Astrocyte of the cerebellum (primary cell): ENCODE measurements around the gene LEF1.
A peak's percentile ranks its signal among the peaks of the same experiment; 100 is the strongest.

ENCODE experiments used
- DNase-seq: peaks from one replicate; pipeline ENCODE4 v3.0.0-alpha.2; 2011; ENCODE audit warnings: low read depth
- H3K4me3 ChIP-seq: 2 replicates; pipeline ENCODE4 v1.5.1; 2011; ENCODE audit warnings: mild to moderate bottlenecking, low read depth, low read length, moderate library complexity
- in situ Hi-C: cut with HindIII; loops from 2 replicates; pipeline ENCODE4 v1.10.0; 2017; ENCODE audit warnings: low sequenced_read_pairs
- TF ChIP-seq, protein P1 (sequence below): IDR thresholded peaks from 2 replicates; pipeline ENCODE4 v1.5.1; 2012; ENCODE audit warnings: low read length, low read depth, moderate library complexity, mild to moderate bottlenecking; ENCODE audit errors: missing control alignments

LEF1 gene

DNA sequence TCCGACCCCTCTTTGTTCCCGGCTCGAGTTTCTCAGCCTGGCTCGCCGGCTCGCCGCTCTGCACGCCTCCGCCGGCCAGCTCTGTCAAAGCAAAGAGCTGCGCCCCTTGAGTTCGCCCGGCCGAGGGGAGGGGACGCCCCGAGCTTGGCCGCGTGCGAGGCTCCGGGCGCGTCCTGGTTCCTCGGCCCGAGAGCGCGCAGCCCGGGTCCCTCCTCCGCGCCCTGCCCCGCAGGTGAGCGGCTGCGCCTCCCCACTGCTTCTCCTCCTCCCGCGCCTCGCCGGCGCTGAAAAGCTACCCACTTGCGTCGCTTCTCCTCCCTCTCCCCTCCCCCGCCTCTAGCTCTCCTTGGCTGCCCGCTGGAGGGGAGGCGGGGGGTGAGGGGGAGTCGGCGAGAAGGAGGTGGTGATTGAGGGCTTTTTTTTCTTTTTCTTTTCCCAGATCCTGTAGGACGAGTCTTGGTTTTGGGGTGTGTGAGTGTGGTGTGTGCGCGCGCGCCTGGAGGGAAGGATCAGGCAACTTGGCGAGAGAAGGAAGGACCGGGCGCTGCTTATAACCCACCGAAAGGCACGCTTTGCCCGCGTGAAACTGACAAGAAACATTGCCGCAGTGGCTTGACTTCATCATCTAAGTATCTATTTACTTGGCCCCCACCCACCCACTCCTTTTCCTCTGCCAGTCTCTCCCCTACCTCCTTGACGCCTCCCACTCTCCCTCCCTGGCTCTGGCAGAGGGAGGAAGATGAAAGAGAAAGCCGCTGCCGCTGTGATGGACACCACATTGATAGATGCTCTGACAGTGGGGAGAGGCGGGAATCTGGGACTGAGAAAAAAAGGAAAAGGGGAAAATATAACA lies at the start of gene LEF1:
Gene LEF1, minus strand, starts transcription at position 262 of the 853 bp plus-strand sequence. CDS start 1,165 bp downstream, outside the sequence.
- in situ Hi-C loops, result no loop called here
- DNase-seq, result no peak
- H3K4me3 ChIP-seq, result peak within 1 kb of the TSS; percentile 56
- TF ChIP-seq, protein P1, sequence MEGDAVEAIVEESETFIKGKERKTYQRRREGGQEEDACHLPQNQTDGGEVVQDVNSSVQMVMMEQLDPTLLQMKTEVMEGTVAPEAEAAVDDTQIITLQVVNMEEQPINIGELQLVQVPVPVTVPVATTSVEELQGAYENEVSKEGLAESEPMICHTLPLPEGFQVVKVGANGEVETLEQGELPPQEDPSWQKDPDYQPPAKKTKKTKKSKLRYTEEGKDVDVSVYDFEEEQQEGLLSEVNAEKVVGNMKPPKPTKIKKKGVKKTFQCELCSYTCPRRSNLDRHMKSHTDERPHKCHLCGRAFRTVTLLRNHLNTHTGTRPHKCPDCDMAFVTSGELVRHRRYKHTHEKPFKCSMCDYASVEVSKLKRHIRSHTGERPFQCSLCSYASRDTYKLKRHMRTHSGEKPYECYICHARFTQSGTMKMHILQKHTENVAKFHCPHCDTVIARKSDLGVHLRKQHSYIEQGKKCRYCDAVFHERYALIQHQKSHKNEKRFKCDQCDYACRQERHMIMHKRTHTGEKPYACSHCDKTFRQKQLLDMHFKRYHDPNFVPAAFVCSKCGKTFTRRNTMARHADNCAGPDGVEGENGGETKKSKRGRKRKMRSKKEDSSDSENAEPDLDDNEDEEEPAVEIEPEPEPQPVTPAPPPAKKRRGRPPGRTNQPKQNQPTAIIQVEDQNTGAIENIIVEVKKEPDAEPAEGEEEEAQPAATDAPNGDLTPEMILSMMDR, result no peak

DNA sequence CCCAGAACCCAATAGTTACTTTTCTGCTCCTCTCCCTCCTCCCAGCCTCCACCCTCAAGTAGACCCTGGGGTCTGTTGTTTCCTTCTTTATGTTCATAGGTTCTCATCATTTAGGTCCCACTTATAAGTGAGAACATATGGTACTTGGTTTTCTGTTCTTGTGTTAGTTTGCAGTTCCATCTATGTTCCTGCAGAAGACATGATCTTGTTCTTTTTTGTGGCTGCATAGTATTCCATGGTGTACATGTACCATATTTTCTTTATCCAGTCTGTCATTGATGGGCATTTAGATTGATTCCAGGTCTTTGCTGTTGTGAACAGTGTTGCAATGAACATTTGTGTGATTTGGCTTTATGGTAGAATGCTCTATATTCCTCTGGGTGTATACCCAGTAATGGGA lies 47.8 kb upstream of the LEF1 start:
- no peak overlapping the region for H3K4me3 ChIP-seq
- TF ChIP-seq, protein P1, result no peak
- in situ Hi-C loops, result no loop called here
- no peak for DNase-seq

DNA sequence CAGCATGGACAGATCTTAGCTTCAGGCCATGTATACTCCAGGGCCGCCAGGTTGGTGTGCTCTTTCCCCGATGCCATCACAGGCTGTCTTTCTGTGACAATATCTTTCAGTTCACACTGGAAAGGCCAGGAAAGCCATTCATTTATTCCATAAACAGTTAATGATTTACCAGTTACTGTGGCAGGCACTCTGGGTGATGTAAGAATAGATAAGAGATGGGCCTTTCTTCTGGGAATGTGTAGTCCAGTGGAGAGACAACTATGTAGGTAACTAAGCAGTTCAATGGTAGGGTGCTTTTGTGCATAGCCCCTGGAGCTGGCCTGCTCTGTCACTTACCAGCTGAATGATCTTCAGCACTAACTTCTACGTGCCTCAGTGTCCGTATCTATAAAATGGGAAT lies 46.3 kb upstream of the LEF1 start:
- in situ Hi-C loops, result no loop called here

DNA sequence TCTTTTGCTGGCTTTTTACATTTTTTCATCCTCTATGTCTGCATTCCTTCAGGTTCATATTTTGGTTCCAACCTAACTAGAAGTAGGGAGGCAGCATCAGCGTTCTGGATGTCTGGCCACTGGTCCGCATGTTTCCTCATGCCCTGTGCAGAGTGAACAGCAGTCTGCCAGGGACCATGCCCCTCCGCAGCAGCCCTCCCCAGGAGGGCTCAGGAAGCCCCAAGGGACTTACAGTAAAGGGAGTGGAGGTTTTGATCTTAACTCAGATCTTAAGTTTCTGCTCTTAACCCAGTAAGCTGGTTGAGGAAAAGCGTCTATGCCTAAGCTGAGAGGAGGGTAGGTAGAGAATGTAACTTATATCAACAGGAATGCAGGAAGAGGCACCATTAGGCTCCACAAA lies 45.0 kb upstream of the LEF1 start:
- TF ChIP-seq, protein P1, result no peak
- in situ Hi-C loops, result no loop called here
- no peak for DNase-seq
- no peak overlapping the region for H3K4me3 ChIP-seq

More for the DNA sequence above, 46.3 kb upstream of the LEF1 start:
- no peak for DNase-seq
- TF ChIP-seq, protein P1, result no peak
- H3K4me3 ChIP-seq, result no peak overlapping the region

DNA sequence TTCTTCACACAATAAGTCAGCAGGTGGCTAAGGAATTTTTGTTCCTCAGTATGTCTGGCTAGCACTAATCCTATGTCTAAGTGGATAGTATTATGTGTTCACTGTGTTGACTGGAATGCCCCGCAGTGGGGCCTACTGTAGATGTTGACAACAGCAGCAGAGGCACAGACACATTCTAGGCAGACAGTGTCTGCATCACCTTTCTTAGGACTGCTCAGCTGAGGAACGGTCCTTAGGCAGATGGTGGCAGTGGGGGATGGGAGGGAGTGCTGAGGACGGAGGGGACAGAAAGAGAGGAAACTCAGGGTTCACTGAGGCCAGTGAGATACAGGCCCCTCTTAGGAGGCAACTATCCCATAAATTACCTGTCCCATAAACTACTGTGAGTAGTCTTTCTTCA lies 44.6 kb upstream of the LEF1 start:
- no peak for DNase-seq
- no peak overlapping the region for H3K4me3 ChIP-seq
- in situ Hi-C loops, result no loop called here
- TF ChIP-seq, protein P1, result no peak

DNA sequence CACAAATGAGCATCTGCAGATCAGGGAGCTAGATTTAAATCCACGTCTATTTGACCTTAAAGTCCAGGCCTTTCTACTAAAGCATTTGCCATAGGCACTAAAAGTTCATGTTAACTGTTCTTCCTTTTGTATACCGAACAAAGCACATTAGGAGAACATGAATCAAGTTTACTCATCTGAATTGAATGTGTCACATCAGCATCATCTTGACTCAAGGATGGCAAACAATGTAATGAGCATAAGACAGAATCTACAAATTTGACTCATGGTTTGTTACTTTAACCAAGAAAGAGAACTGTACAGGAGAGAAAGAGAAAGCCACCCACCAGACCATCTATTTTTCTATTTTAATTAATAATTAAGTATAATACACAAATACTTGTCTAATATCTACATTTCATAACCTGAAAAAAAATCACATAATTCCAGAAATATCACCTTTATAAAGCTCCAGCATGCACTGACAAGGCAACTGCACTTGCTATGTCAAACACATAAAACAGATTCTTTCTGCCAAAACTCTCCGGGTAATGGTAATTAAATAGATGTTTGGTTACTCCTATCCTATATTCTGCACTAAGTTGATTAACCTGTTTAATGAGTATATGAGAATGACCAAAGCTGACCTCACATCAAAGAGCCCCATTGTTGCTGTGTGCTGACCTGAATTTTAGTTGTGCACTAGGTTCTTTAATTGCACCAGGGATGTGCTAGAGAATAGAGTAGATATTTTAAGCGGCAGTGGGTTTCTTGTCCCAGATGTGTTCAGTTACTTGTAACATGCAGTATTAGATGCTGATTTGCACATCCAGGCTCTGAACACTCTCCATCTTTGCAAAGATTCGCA lies 42.5 kb upstream of the LEF1 start:
- in situ Hi-C loops, result no loop called here
- no peak overlapping the region for H3K4me3 ChIP-seq
- no peak for DNase-seq
- TF ChIP-seq, protein P1, result no peak
